ENCODE data around the gene ACER1.

- no peak for TF ChIP-seq EP300 (IDR thresholded peaks at IDR 0.05; ENCODE audit: borderline replicate concordance in 1 of 2, control insufficient read depth in 1 of 2, low read depth in 2 of 2, low read length in 2 of 2)
- no peak for TF ChIP-seq POLR2A (IDR thresholded peaks at IDR 0.05; ENCODE audit: low read depth, low read length)
- TF ChIP-seq, protein P1, sequence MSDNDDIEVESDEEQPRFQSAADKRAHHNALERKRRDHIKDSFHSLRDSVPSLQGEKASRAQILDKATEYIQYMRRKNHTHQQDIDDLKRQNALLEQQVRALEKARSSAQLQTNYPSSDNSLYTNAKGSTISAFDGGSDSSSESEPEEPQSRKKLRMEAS (IDR thresholded peaks at IDR 0.05; ENCODE audit: low read depth, low read length) = no peak
- 0 out of 6 replicates have a peak, but pooled peaks of 1 of the 3 experiments have one; percentile 2 for TF ChIP-seq CTCF (IDR thresholded peaks at IDR 0.05 in 2 of 3, conservative IDR thresholded peaks at IDR 0.05 in 1 of 3; ENCODE audit: control insufficient read depth in 2 of 3, extremely low read depth in 1 of 3, insufficient read depth in 1 of 3, low read depth in 3 of 3, low read length in 3 of 3)
- TF ChIP-seq MLLT1 (IDR thresholded peaks at IDR 0.05) = no peak
- no peak for TF ChIP-seq NFIC (IDR thresholded peaks at IDR 0.05; ENCODE audit: low read depth, low read length)
- TF ChIP-seq POLR2AphosphoS5 (IDR thresholded peaks at IDR 0.05; ENCODE audit: low read length) = no peak
- no peak for TF ChIP-seq JUND (IDR thresholded peaks at IDR 0.05; ENCODE audit: low read depth, low read length)
Observed at GRCh38 chr19:6312018-6312417, 21.4 kb downstream of the ACER1 start.
